SK-N-DZ (cell line): ENCODE data around the gene TP53TG5.
A peak's percentile ranks its signal among the peaks of the same experiment; 100 is the strongest.

Experiments used
- DNase-seq: peaks from one replicate; pipeline ENCODE4 v3.0.0-alpha.2; 2015; ENCODE audit warnings: low spot score
- small RNA-seq, 2 experiments: library from RNA; depleted of rRNA; stranded (forward); fragments of <200 nt; gene quantifications; one replicate each; pipeline ENCODE3, GENCODE V24; 2014

The TP53TG5 gene

DNA sequence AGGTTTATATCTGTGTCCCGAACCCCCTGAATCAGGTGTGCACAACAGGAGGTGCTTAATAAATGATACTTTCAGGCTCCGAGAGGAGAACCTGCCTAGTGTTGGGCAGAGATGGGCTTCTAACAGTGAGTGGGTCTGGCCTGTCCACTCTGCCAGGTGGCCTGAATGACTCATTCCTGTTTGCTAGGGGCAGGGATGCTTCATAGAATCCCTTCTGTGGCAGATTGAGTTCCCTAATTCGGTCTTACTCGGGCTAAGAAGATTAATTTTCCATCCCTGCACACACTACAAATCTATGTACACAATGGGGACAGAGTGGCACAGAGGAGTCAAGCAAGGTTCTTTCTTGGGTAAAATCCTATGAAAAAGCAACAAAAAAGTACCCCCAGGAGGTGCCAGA, 49.7 kb downstream of the TP53TG5 start:
- no peak for DNase-seq

DNA sequence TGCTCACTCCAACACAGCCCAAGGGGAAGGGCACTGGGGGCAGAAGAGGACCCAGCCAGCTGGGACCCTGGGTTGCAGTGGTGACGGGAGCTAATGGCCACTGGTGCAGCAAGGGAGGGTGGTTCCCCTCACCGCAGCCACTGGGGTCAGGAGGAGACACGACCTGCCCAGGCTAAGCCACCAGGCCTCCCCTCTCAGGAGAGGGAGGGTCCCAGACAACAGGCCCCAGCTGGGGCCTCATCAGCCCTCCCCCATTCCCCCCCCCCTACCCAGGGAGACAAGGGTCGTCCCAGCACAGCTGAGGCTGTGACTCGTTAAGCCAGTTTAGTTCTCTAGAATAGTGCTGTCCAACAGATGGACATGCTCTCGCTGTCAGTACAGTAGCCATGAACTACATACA, 52.8 kb downstream of the TP53TG5 start:
- DNase-seq = no peak

GRCh38 chr20:45323731-45324130, 54.4 kb downstream of the TP53TG5 start:
- DNase-seq = no peak

- DNase-seq = peak; percentile 76
These were observed 55.2 kb downstream of the TP53TG5 start for GRCh38 chr20:45322952-45323383.

Small RNAs within 50 kb of the gene (small RNA-seq; reads per million reads assigned to genes)
- 0 to 0.09 reads per million in 2 experiments for gene MIR6812
